CD14-positive monocyte (primary cell): ENCODE measurements around the gene CHRD. TPM values are rescaled to one million over a fixed set of nuclear protein-coding genes. Genes with fewer than 3 reads are reported as not detected.

ENCODE experiments used
- DNase-seq, 3 donors: peaks; one replicate each; pipeline ENCODE4 v3.0.0-alpha.2; 2011 to 2022
- H2AFZ ChIP-seq: 2 replicates; pipeline ENCODE4 v1.6.0; 2012; ENCODE audit warnings: mild to moderate bottlenecking, low read depth, low read length, inconsistent platforms; ENCODE audit not compliant: insufficient read depth, poor library complexity, severe bottlenecking
- H3K27ac ChIP-seq, 2 donors: 1 replicate in 1 of 2; 2 replicates in 1 of 2; pipeline ENCODE4 v1.5.1; 2012 to 2013; ENCODE audit warnings: low read length in 2 of 2, control low read depth in 1 of 2, inconsistent platforms in 1 of 2, low read depth in 1 of 2, mild to moderate bottlenecking in 1 of 2
- H3K27me3 ChIP-seq, 2 donors: one replicate each; pipeline versions ENCODE4 v1.6.0 to v1.6.1; 2011 to 2013; ENCODE audit warnings: low read length in 2 of 2; ENCODE audit not compliant: control insufficient read depth in 2 of 2, insufficient read depth in 2 of 2
- H3K36me3 ChIP-seq, 2 donors: replicated peaks in 1 of 2; 1 replicate in 1 of 2; 2 replicates in 1 of 2; pipeline versions ENCODE4 v1.5.1 to v1.6.1; 2012 to 2013; ENCODE audit warnings: low read length in 2 of 2, control low read depth in 1 of 2, inconsistent platforms in 1 of 2, mild to moderate bottlenecking in 1 of 2; ENCODE audit not compliant: insufficient read depth in 2 of 2, control insufficient read depth in 1 of 2
- H3K4me1 ChIP-seq, 2 donors: 1 replicate in 1 of 2; 2 replicates in 1 of 2; pipeline versions ENCODE4 v1.5.1 to v1.6.1; 2012 to 2013; ENCODE audit warnings: low read length in 2 of 2, control low read depth in 1 of 2, inconsistent platforms in 1 of 2, mild to moderate bottlenecking in 1 of 2, moderate library complexity in 1 of 2; ENCODE audit not compliant: insufficient read depth in 2 of 2, control insufficient read depth in 1 of 2
- H3K4me2 ChIP-seq: replicated peaks from 2 replicates; pipeline ENCODE3; 2012; ENCODE audit warnings: low read length, moderate library complexity, mild to moderate bottlenecking; ENCODE audit not compliant: poor library complexity, severe bottlenecking; ENCODE audit errors: extremely low read depth
- H3K4me3 ChIP-seq, 3 experiments: fragments of 200-600 bp in 1 of 3; sonication (generic) in 1 of 3; replicated peaks in 1 of 3; 1 replicate in 2 of 3; 2 replicates in 1 of 3; pipeline ENCODE4 v1.5.1; 2011 to 2013; ENCODE audit warnings: low read length in 3 of 3, mild to moderate bottlenecking in 3 of 3, control low read depth in 2 of 3, low read depth in 2 of 3, inconsistent platforms in 1 of 3, moderate library complexity in 1 of 3
- H3K79me2 ChIP-seq: 2 replicates; pipeline ENCODE4 v1.6.0; 2012; ENCODE audit warnings: mild to moderate bottlenecking, control low read depth, inconsistent platforms, low read length, moderate library complexity; ENCODE audit not compliant: insufficient read depth
- H3K9ac ChIP-seq: 2 replicates; pipeline ENCODE4 v1.6.0; 2017; ENCODE audit warnings: low read length, mild to moderate bottlenecking; ENCODE audit not compliant: insufficient read depth, poor library complexity, severe bottlenecking
- H3K9me3 ChIP-seq, 2 donors: replicated peaks in 1 of 2; 1 replicate in 1 of 2; 2 replicates in 1 of 2; pipeline versions ENCODE4 v1.5.1 to v1.6.1; 2012 to 2013; ENCODE audit warnings: low read length in 2 of 2, control low read depth in 1 of 2; ENCODE audit not compliant: control insufficient read depth in 1 of 2, insufficient read depth in 1 of 2
- H4K20me1 ChIP-seq: 2 replicates; pipeline ENCODE4 v1.6.0; 2012; ENCODE audit warnings: mild to moderate bottlenecking, low read length, control low read depth, moderate library complexity; ENCODE audit not compliant: insufficient read depth
- H3K27ac Mint-ChIP-seq, 7 donors: one replicate each; pipeline ENCODE4 v1.8.0; 2020; ENCODE audit warnings: mild to moderate bottlenecking in 7 of 7, mixed read lengths in 7 of 7, moderate library complexity in 6 of 7, inconsistent platforms in 2 of 7
- H3K27me3 Mint-ChIP-seq, 3 donors: one replicate each; pipeline ENCODE4 v1.8.0; 2021 to 2022; ENCODE audit warnings: low read depth in 3 of 3, mild to moderate bottlenecking in 3 of 3, mixed read lengths in 3 of 3, moderate library complexity in 3 of 3, inconsistent platforms in 1 of 3
- H3K36me3 Mint-ChIP-seq, 2 donors: one replicate each; pipeline ENCODE4 v1.8.0; 2020; ENCODE audit warnings: mixed read lengths in 2 of 2, inconsistent platforms in 1 of 2, mild to moderate bottlenecking in 1 of 2
- H3K4me1 Mint-ChIP-seq: one replicate; pipeline ENCODE4 v1.8.0; 2020; ENCODE audit warnings: mild to moderate bottlenecking, mixed read lengths
- H3K4me3 Mint-ChIP-seq, 2 donors: one replicate each; pipeline ENCODE4 v1.8.0; 2020; ENCODE audit warnings: mild to moderate bottlenecking in 2 of 2, mixed read lengths in 2 of 2, moderate library complexity in 1 of 2
- H3K9me3 Mint-ChIP-seq, 7 donors: one replicate each; pipeline ENCODE4 v1.8.0; 2020 to 2022; ENCODE audit warnings: mixed read lengths in 7 of 7, mild to moderate bottlenecking in 6 of 7, moderate library complexity in 6 of 7, inconsistent platforms in 2 of 7
- WGBS: methylation state at CpG from one replicate; pipeline ENCODE4 v1.1.5; 2013; ENCODE audit warnings: missing lambda C conversion rate; ENCODE audit not compliant: insufficient coverage; 5-methylcytosine and 5-hydroxymethylcytosine counted together
- intact Hi-C, 2 donors: fragments of 100-400 bp; cut with micrococcal nuclease; formaldehyde crosslinking; loops; one replicate each; pipeline versions ENCODE4 v1.15.0 to v1.15.1; 2023
- polyA plus RNA-seq, 3 donors: library from polyadenylated mRNA; depleted of rRNA in 1 of 3; unstranded in 2 of 3; stranded (reverse) in 1 of 3; fragments of 300-500 nt in 2 of 3; fragments of >200 nt in 1 of 3; fragmentation: Illumina TruSeq in 2 of 3; gene quantifications; 1 replicate in 2 of 3; 2 replicates in 1 of 3; pipeline ENCODE4 v1.2.3, GENCODE V29; 2012 to 2021
- TF ChIP-seq, protein P1 (sequence below): fragments of 200-600 bp; IDR thresholded peaks from one replicate; pipeline ENCODE4 v1.8.0; 2022; ENCODE audit warnings: antibody characterized with exemption, mild to moderate bottlenecking

The CHRD gene
- polyA plus RNA-seq, 3 donors, result 0.03 TPM; not detected in 2

DNA sequence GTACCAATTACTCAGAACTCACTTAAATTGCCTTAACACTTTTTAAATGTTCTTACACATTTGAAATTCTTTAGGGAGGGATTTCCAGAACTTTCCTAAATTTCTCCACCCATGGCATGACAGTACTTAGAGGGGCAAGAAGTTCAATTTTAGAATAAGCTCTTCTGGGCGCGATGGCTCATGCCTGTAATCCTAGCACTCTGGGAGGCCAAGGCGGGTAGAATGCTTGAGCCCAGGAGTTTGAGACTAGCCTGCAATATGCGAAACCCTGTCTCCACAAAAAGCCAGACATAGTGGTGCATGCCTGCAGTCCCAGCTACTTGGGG is 31.8 kb upstream of the CHRD start:
- peaks cover 15 to 25% of the 10 kb centered on the region in 2 donors for H3K36me3 ChIP-seq
- H3K79me2 ChIP-seq, result no peaks in the 10 kb centered on the region
- H4K20me1 ChIP-seq, result no peaks in the 10 kb centered on the region
- H3K27me3 ChIP-seq, result no peaks in the 10 kb centered on the region
- H3K9ac ChIP-seq, result no peak overlapping the region
- intact Hi-C loops, result no loop called here
- Mint-ChIP-seq H3K4me3 (no peak overlapping the region), H3K4me1 (peaks cover 6% of the 10 kb centered on the region), H3K9me3 (peaks cover 0 to 1% (median 0%) of the 10 kb centered on the region in 7 donors), H3K27ac (no peak overlapping the region), H3K36me3 (peaks cover 25 to 37% of the 10 kb centered on the region in 2 donors), H3K27me3 (peaks cover 0 to 3% (median 1%) of the 10 kb centered on the region in 3 donors)
- H3K9me3 ChIP-seq, result no peaks in the 10 kb centered on the region
- no peaks in the 10 kb centered on the region for H3K4me1 ChIP-seq
- WGBS, result 86% methylated on average over 1 of the region's 4 CpGs
- no peak for DNase-seq
- TF ChIP-seq, protein P1, sequence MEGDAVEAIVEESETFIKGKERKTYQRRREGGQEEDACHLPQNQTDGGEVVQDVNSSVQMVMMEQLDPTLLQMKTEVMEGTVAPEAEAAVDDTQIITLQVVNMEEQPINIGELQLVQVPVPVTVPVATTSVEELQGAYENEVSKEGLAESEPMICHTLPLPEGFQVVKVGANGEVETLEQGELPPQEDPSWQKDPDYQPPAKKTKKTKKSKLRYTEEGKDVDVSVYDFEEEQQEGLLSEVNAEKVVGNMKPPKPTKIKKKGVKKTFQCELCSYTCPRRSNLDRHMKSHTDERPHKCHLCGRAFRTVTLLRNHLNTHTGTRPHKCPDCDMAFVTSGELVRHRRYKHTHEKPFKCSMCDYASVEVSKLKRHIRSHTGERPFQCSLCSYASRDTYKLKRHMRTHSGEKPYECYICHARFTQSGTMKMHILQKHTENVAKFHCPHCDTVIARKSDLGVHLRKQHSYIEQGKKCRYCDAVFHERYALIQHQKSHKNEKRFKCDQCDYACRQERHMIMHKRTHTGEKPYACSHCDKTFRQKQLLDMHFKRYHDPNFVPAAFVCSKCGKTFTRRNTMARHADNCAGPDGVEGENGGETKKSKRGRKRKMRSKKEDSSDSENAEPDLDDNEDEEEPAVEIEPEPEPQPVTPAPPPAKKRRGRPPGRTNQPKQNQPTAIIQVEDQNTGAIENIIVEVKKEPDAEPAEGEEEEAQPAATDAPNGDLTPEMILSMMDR, result no peak
- H2AFZ ChIP-seq, result no peak overlapping the region
- no peak overlapping the region for H3K27ac ChIP-seq
- no peak overlapping the region for H3K4me2 ChIP-seq
- no peak overlapping the region for H3K4me3 ChIP-seq

DNA sequence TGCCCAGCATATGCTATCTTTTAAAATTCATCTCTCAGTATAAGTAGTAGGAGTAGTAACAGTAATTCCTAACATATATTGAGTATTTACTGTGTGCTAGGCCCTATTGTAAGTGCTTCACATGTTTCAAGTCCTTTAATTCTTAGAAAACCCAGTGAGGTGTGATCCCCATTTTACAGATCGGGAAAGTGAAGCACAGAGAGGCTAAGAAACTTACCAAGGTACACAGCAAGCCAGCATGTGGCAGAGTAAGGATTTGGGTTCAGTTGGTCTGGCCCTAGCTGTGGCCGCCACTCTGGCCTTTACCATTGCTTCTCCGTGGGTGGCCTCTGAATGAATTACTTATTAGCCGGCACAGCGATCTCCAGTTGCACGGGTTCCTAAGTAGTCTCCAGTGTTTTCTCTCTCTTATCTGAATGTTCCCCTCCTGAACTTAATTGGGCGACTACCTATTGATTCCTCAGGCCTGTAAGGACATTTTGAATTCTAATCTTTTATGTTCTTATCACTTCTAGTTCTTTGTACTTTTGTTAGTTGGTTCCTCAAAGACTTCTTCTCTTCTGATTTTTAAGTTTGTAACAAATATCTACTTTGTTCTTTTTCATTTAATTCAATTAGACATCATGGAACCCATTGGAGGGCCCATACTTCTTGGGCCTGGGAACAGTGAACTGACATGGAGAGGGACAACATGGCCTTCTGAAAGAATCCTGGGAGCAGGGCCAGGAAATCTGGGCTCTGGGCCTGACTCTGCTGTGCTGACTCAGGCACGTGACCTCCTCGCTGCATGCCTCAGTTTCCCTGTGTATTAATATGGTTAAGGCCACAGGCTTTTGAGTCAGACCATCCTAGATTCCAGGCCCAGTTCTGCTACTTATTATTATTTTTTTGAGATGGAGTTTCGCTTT is 30.0 kb upstream of the CHRD start:
- no peaks in the 10 kb centered on the region for H3K4me1 ChIP-seq
- H3K36me3 ChIP-seq, result peaks cover 2 to 9% of the 10 kb centered on the region in 2 donors
- Mint-ChIP-seq H3K27me3 (peaks cover 0 to 3% (median 1%) of the 10 kb centered on the region in 3 donors), H3K36me3 (peaks cover 12 to 19% of the 10 kb centered on the region in 2 donors), H3K9me3 (no peaks in the 10 kb centered on the region), H3K27ac (no peak overlapping the region), H3K4me1 (peaks cover 6% of the 10 kb centered on the region), H3K4me3 (no peak overlapping the region)
- H3K79me2 ChIP-seq, result no peaks in the 10 kb centered on the region
- no peak overlapping the region for H3K4me3 ChIP-seq
- no peak overlapping the region for H2AFZ ChIP-seq
- H3K4me2 ChIP-seq, result no peak overlapping the region
- DNase-seq, result no peak
- H4K20me1 ChIP-seq, result no peaks in the 10 kb centered on the region
- no peak overlapping the region for H3K9ac ChIP-seq
- H3K27me3 ChIP-seq, result no peaks in the 10 kb centered on the region
- TF ChIP-seq, protein P1, result no peak
- 100% methylated on average over 5 of the region's 10 CpGs for WGBS
- intact Hi-C loops, result no loop called here
- no peak overlapping the region for H3K27ac ChIP-seq
- no peaks in the 10 kb centered on the region for H3K9me3 ChIP-seq
